GM21423 (cell line): ENCODE results near the gene TXNRD2.
"Not testable (repeated sequence)": the region's sequence is repeated elsewhere in the genome, so short reads cannot be mapped to it uniquely, and the experiment has no call there.

Source experiments
- ATAC-seq: cut with Tn5 transposase; IDR thresholded peaks from one replicate; pipeline ENCODE4 v1.9.1; 2021; ENCODE audit warnings: mild to moderate bottlenecking, moderate library complexity; ENCODE audit not compliant: unreplicated experiment

TXNRD2 gene

DNA sequence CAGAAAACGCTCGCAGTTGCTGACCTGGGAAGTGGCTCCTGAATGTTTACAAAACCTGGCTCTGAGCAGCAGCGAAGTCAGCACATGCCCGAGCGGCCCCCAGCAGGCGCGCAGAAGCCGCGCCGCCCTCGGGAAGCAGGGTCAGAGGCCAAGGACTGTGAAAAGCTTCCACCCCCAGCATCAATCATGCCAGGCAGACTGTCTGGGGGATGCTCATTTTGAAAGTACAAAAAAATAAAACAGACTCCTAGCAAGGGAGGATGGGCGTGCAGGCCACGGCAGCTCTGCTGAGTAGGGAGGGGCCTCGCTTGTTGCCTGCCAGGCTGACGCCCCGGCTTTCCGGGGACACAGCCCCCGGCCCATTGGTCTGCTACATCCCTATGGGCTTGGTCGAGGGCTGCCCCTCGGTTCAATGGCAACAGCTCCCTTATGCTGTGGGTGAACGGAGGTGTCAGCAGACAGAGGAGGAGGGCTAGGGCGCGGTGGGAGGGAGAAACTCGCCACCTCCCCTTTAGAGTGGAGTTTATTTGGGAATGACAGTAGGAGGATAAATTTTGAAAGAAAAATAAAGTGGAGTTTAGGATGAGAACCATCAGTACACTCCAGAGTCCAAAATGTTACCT, 49.2 kb downstream of the TXNRD2 start:
- ATAC-seq: no peak

DNA sequence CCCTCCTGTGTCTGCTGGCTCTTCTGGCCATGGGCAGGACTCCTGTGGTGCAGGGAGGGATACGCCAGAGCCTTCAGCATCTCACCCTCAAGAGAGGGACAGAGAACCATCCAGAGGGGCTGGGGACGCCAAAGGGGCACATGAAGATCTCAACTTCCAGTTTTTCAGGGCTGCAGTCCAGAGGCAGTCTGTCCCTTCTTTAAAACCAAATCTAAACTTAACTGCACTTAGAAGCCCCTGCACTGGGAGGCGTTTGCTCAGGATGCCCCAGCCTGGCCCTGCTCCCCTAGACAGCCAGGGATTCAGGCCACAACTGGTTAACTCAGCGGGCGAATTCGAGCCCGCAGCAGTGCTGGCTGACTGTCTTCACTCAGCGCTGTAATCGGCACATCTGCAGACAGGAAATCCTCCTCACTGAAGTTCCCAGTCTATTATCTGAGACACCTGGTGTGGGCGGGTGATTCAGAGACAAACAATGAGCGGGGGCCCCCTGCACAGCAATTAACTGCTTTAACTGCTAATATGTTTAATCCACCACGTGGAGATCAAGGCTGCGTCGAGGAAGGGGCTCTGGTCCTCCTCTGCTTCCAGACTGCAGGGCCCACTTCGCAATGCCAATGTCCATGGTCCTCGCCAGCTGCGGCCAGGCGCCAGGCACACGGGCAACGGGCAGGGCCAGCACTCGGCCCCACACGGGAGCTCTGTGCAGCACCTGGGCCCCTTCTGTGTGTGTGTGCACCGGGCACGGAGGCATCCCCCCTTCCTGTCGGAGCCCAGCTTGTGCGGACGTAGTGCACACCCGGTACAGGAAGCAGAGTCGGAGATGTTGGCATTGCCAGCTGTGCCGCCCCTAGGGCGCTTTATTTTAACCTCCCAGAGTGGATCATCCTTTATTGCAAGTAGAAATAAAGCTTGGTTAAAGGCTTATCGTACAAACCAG, 50.0 kb downstream of the TXNRD2 start:
- ATAC-seq: no peak

DNA sequence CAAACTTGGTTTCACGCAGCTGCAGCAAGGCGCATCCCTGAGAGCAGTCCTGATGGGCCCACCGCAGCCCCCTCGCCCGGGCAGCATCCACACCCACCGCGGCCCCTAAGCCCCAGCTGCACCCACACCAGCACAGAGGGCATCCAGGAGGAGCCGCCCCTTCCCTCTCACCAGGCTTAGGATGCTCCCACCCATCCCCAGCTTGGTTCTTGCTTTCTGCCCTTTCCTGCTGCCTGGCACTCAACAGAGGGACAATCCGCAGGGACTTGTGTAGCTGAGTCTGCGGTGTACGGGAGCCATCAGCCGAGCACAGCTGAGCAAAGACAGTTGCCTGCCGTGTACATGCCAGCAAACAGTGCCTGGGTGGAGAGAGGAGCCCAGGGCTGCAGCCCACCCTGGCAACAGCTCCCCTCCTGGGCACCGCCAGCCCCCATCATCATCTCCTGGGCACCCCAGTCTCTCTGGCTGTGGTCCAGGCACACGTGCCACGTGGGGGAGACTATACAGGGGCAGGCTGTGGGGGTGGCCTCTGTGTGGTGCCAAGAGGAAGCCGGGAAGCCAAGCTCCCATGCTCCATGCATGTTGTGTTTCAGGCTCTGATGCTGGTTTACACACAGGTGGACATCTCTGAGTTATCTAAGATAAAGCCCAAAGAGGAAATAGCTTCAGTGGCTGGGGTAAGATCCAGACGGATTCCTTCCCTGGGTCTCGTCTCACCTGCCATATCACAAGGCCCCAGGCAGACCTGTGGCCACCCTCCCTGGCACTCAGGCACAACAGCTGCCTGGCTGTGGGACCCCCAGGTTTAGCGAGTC, 50.9 kb downstream of the TXNRD2 start:
- ATAC-seq: no peak

DNA sequence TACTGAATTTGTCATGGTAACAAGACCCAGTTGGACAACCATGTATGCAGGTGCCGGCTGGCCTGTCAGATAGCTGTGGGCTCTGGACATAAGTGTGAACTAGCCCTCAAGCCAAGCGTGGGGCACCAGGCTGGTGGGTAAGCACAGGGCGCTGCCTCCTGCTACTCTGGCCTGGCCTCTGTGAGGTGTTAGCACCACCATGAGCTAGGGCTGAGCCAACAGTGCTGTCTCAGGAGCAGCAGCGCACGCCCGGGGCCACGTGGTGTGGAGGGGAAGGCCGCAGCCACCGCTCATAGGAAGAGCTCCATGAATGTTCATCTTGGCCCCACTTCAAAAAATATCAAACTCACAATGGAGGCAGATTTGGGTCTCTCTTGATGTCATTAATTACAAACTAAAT, 51.7 kb downstream of the TXNRD2 start:
- ATAC-seq: no peak

DNA sequence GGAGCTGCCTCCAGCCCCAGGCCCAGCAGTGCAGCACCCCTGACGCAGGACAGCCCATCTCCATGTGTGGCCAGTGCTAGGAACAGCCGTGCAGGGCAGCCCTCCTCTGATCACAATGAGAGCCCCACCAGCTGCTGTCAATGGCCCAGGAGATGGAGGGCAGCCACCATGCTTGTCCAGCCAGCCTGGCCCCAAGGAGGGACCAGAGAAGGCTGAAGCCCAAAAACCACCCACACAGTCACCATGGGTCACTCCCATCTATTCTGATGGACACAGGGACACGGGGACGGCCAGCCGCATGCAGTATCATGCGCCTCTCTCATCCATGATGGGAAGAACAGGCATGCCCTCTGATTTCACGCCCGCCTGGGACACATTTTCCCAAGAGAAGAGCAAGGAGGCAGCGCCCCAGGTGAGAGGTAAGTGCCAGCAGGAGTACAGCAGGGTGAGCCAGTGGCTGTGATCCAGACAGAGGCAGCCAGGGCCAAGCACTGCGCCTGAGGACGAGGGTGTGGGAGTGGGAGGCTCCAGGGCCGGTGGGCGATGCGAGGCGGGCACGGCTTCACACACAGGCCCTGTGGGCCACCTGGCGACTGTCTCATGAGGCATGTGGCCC, 53.4 kb downstream of the TXNRD2 start:
- no peak for ATAC-seq

DNA sequence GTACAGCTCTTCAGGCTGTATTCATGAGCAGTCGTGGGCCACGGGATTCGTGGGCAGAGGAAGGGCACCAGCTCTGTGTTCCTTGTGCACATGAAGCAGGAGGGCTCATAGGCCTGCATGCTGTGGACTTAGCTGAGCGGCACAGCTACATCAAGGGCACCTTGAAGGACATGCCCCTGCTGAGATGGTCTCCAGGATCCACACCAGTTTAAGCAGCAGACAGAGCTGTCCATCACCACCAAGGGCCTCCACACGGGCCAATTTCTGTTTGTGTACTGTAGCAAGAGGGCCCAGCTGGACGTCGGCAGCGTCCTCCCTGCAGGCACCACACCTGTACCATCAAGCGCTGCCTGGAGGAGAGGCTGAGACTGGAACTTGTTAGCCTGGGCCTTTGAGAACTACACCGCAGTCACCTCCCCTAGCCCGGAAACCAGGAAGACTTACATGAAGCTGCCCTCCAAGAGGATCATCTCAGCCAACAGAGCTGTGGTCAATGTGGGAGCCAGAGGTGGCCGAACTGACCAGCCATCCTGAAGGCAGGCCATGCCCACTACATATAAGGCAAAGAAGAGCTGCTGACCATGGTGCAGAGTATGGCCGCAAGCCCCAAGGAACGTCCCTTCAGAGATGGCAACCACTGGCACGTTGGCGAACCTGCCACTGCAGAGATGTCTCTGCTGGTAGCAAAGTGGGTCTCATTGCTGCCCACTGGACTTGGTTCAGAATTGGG, 54.2 kb downstream of the TXNRD2 start:
- ATAC-seq: no peak

DNA sequence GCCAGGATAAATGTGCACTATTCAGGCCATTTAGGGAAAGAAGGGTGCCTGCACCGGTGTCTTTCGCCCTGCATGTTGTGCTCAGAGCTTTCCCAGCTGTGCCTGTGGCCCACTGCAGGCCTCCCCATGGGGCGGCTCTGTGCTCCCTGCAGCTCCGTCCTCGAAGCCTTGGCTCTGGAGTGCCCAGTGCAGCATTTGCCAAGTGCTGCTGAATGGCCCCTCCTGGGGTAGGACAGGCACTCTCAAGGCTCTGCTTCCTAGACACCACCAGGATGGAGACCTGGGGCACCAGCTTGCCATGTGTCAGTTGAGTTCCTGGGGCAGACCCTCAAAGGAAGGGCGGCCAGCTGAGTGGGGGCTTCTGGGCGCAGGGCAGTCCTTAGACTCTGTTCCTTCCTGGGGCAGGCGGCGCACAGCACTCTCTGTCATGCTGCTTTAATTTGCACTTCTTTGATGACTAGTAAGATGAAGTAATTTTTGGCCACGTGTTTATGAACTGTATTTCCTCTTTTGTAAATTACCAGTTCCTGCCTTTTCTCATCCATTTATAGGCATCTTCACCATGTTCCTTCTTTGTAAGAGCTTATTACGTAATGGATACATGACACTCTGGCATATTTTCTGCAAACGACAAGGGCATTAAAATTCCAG, 54.9 kb downstream of the TXNRD2 start:
- no peak for ATAC-seq

DNA sequence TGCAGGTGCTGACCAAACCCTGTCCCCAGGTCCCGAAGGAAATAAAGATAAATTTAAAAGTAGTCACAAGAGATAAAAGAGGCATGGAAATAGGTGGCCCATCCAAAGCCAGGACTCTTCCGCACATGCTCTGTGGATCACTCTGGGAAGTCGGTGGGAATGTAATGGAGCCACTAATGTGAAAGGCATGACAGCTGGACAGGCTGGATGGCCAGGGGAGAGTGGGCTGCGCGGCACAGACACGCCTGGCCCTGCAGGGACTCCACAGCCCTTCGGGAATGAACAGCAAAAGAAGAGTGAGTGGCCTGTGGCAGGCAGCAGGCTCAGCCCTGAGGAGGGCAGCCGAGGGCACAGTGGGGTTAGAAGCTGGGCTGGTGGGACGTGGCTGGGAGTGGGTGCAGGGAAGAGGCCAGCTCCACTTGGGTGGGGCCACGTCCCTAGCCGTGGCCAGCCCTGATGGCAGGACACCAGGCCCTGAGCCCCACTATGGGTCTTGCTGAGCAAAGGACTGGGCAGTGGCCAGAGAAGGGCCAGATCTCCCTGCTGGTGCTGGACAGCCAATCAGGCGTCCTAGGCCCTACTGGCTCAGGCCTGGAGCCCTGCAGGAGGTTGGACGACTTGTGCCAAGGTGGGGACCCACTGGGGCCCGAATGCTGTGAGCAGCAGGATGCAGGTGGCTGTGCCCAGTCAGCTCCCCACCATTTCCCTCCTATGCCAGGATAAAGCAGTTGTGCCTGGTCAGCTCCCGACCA, 55.6 kb downstream of the TXNRD2 start:
- no peak for ATAC-seq

DNA sequence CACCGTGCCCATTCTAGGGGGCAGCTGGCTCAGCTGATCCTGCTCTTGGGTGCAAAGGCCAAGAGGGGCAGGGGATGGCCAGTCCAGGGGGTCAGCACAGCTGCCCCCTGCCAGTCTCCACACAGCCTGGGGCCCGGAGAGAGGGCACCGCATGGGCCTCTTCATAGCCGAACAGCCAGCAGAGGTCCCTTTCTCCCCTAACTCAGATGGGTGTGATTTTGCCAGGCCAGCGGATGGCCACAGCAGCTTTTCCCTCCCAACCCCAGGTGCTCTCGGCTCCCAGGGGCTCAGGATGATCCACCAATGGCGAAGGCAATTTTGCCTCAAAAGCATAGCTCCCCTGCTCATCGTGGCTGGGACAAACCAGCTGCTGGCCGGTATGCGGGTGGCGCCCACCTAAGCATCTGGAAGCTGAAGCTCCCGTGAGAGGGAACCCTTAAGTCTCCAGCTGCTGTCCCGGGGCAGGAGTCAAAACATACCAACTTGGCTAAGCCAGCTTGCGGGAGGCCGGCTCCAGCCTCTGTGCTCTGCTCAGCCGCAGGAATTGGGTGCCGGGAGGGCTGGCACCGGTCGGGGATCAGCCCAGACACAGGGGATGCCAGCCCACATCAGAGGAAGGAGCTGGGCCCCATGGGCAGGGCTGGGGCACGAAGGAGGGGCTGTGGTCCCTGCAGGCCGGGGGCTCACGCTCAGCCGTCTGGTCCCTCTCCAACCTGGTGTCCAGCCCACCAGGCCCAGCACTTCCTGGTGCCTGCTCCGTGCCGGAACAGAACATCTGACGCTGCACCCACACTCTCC, 56.5 kb downstream of the TXNRD2 start:
- ATAC-seq: no peak

DNA sequence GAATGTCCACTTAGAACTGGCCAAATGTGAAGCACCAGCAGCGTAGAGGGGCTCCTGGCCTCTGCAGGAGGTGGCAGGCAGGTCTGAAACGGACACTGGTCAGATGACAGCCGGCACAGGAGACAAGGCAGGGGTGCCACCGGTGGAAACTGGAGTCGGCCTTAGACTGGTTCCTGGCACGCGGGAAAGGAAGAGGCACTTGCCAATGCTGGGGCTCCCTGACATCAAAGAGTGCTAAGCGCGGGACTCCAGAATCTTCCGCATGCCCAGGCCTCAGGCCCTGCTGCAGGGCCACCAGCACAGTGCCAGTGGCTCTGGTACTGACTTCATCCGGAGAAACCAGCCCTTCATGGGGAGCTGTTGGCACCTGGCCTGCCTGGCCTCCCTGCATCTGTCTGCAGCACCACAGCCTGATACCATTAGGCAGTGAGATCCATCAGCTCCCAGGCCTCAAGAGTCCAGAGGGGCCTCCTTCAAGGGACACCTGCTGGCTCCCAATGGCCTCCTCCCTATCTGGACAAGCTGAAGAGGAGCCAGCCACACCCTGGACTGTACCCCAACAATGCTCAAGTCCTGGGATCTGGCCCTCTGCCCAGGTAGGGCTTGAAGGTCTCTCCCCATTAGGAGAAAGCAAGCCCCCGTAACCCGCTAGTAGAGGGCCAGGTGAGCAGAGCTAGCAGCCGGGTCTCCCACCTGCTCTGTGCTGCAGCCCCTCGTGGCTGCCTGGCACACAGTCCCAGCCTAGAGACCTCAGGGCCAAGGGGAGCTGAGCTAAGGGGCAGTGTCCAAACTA, 57.3 kb downstream of the TXNRD2 start:
- ATAC-seq: no peak

DNA sequence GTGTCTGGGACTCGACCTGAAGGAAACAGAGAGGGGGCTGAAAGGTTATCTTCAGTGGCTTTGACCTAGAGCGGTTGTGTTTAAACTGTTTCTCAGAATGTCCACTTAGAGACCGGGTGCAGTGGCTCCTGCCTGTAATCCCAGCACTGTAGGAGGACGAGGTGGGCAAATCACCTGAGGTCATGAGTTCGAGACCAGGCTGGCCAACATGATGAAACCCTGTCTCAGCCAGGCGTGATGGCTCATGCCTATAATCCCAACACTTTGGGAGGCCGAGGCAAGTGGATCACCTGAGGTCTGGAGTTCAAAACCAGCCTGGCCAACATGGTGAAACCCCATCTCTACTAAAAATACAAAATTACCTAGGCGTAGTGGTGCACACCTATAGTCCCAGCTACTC, 58.2 kb downstream of the TXNRD2 start:
- not testable (repeated sequence) for ATAC-seq

DNA sequence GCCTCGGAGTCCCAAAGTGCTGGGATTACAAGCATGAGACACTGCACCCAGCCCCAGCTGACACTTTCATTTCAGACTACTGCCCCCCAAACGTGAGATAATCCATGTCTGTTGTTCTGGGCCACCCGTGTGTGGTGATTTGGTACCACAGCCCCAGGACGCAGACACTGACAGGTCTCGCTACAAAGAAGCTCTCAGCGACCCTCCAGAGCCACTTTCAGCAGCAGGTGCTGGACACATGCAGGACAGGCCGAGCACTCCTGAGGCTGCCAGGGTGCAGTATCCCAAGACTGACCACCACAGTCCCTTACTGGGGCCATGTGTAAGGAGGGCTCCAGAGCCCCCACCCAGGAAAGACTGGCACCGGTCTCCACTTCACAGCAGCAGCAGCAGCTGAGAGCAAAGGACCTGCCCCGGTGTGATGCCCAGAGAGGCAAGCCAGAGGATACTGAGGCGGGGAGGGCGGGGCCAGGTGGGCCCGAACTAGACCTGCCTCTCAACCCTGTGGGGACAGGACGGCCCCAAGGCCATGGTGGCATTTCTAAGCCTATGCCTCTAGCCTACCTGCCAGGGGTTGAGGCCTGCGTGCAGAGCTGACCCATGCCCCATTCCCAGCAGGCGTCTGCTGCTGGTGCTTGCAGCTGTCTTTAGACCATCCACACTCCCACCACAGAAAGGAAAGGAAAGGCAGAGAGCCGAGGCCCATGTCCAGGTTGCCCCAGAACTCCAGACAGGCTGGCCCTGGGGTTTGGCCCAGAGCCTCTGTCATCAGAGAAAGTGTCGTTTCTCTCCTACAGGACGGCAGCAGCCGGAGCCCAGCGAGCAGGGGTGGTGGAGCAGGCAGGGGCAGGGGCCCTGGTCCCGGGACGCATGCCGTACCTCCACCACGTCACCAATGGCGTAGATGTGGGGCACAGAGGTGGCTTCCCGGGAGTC, 58.9 kb downstream of the TXNRD2 start:
- ATAC-seq: no peak

DNA sequence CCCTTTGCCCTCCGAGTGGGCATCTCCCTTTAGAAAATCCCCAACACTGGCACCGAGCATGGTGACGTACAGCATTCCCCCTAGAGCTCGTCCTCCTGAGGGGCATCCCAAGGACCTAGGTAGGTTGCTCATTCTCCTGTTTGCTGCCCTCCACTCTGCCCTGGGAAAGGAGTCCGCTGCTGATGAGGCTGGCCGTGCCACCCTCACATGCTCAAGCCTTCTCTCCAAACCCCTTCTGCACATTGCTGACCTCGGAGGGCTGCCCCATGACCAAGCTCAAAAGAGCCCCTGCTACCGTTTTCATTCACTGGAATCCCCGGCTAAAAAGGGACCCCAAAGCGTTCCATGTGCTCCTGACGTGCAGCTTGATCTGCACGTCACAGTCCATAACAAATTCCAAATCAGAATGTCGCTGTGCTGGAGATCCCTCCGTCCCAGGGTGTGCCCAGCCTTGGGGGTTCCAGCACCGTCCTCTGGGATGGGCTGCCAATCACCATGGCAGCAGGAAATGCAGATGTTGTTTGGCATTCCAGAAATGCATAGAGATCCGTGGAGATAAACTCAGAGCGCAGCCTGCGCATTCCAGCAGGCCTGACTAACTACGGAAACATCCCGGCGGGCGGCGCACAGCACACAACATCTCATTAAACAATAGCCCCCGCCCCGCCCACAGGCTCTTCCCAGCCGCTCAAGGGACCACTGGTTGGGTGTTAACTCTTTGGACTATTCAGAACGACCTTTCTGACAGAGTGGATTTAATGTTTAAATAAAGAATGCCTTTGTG, 60.6 kb downstream of the TXNRD2 start:
- no peak for ATAC-seq

DNA sequence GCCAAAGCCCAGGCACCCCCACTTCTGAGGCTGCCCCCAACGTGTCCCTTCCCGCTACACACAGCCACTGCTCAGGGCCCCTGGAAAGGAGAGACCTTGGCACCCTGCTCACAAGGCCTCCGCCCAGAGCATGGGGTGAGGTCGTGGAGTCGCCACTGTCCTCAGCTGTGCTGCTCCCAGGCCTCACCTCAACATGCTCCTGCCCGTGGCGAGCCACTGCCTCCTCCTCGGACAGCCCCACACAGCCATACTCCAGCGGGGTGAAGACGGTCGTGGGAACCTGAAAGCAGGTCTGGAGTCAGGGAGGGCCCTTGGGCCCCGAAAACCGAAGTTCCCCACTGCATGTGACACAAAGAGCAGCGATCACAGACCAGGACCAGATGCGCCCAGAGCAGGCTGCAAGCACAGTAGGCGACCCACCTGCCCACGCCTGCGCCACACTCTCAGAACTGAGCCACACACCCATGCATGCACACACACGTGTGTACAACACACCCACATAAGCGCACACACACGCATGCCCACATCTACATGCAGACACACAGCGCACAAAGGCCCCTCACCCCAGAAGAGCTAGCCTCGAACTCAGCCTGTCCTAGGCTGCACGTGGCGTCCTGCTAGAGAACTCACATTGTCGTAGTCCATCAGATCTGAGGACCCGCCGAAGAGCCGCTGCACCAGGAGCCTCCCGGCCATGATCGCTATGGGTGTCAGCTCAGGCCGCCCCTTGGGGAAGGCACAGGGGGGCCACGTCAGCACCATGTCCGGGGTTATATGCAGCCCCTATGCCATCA, 61.4 kb downstream of the TXNRD2 start:
- no peak for ATAC-seq

DNA sequence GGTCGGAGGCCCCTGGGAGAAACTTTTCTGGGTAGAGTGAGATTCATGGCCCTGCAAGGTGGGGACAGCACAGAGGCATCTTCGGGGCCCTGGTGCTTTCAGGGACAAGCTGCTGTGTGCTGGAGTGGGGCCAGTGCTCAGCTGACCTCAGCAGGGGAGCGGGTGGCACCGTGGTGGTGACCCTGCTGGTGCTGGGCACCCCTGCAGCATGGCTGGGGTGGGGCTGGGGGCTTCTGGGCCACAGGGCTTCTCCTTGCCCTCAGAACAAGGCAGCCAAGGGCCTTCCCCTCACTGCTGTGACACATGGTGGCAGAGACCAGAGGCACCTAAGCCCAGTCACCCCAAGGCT, 62.0 kb downstream of the TXNRD2 start:
- ATAC-seq: no peak
